ENCODE results near the gene NCKIPSD. TPM values are rescaled to one million over a fixed set of nuclear protein-coding genes. Genes with fewer than 3 reads are reported as not detected.
A peak's percentile ranks its signal among the peaks of the same experiment; 100 is the strongest.

The NCKIPSD gene
- total and polyA plus RNA-seq, 2 donors (not counting 3 experiments of a cell fraction or from before 2014, with no cell fraction given), result 12.8 to 19.1 TPM

DNA sequence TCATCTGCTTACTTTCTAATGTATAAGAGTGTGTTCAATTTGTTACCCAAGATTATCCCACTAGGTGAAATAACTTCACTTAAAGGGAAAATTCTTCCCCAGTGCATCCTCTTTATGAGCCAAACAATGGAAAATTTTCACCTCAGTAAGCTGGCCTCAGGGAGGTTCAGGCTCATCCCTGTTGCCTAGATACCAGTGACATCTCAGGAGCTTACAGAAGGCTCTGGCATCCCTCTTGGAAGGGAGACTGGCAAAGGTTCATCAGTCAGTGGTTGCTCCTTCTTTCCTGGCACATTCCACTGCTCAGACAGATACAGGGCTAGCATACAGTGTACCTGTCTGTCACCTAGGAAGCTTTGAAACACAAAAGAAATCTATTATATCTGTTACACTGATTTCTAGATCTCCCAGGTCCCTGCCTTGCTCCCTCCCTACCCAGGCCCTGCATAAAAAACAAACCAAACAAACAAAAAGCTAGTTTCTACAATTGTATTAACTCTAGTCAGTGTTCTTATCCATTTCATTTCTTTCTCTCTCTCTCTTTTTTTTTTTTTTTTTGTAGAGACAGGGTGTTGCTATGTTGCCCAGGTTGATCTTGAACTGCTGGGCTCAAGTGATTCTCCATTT, 29.6 kb upstream of the NCKIPSD start:
- FAIRE-seq (no peak), DNase-seq (ENCODE audit: low read depth, low spot score) (peak; percentile 16)
- dilution Hi-C loops (cut with MboI; ENCODE audit: extremely low pct_ligation_motif_present, low sequenced_read_pairs) (no loop called here), intact Hi-C loops (cut with micrococcal nuclease) (loop anchor here (5.0 kb wide), 1 partner anchor 202 kb away; the partner anchor contains the start of gene ARIH2)
- H3K36me3 ChIP-seq (ENCODE audit: control insufficient read depth in 2 of 2, extremely low read depth in 1 of 2, insufficient read depth in 2 of 2, low read length in 2 of 2), result peaks cover 0 to 10% of the 10 kb centered on the region in 2 experiments
- peak overlapping the region; percentile 96 for H3K4me2 ChIP-seq (ENCODE audit: insufficient read depth, low read length)
- peak overlapping the region; percentile 99 for H3K9ac ChIP-seq (replicated peaks; ENCODE audit: extremely low read depth, insufficient read depth, low read length)
- CTCF ChIA-PET, result interaction anchor here (1.4 to 3.5 kb wide), 3 partner anchors 8 to 29 kb away, joined by 4 to 23 read pairs (median 5); partner anchors contain the start of gene NCKIPSD
- no peak overlapping the region for H2AFZ ChIP-seq (ENCODE audit: low read depth, low read length)
- no peak overlapping the region for H3K27ac ChIP-seq (ENCODE audit: insufficient read depth, low read depth, low read length)
- peak overlapping the region in 1 of 3 experiments; percentile 99 for H3K4me3 ChIP-seq (replicated peaks in 1 of 3; ENCODE audit: insufficient read depth in 1 of 3, low read depth in 1 of 3, low read length in 3 of 3)
- H3K4me1 ChIP-seq (ENCODE audit: control insufficient read depth, extremely low read depth, insufficient read depth, low read length), result peaks cover 8% of the 10 kb centered on the region
- TF ChIP-seq POLR2AphosphoS5 (IDR thresholded peaks at IDR 0.05; ENCODE audit: insufficient read depth, low read depth, low read length) (no peak), CTCF (IDR thresholded peaks at IDR 0.05; ENCODE audit: extremely low read depth in 1 of 2, insufficient read depth in 1 of 2, low read depth in 1 of 2, low read length in 2 of 2) (no peak), GATA2 (IDR thresholded peaks at IDR 0.05; ENCODE audit: insufficient read depth, insufficient read length, low read depth, low read length) (no peak), FOS (IDR thresholded peaks at IDR 0.05; ENCODE audit: borderline replicate concordance, insufficient read depth, low read length) (no peak), EZH2 (IDR thresholded peaks at IDR 0.05; ENCODE audit: borderline replicate concordance, low read depth, low read length, severe bottlenecking) (no peak), MYC (IDR thresholded peaks at IDR 0.05; ENCODE audit: low read depth, low read length) (no peak), POLR2A (IDR thresholded peaks at IDR 0.05; ENCODE audit: low read depth, low read length) (no peak), JUN (IDR thresholded peaks at IDR 0.05; ENCODE audit: borderline replicate concordance, insufficient read depth, insufficient read length, low read depth) (no peak)
- TF ChIP-seq, protein P1, sequence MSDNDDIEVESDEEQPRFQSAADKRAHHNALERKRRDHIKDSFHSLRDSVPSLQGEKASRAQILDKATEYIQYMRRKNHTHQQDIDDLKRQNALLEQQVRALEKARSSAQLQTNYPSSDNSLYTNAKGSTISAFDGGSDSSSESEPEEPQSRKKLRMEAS (IDR thresholded peaks at IDR 0.05; ENCODE audit: insufficient read depth, insufficient read length), result no peak
- peaks cover 5 to 8% of the 10 kb centered on the region in 2 experiments for H3K27me3 ChIP-seq (ENCODE audit: control insufficient read depth in 2 of 2, insufficient read depth in 2 of 2, low read length in 2 of 2)
- peaks cover 64% of the 10 kb centered on the region for H3K79me2 ChIP-seq (ENCODE audit: control insufficient read depth, insufficient read depth, low read length)
- BruUV-seq (replicated peaks), result no TSS peak
- POLR2A ChIA-PET, result no interaction called here
- no peaks in the 10 kb centered on the region for H4K20me1 ChIP-seq (replicated peaks; ENCODE audit: control insufficient read depth, extremely low read depth, insufficient read depth, low read length)
- no peaks in the 10 kb centered on the region for H3K9me1 ChIP-seq (replicated peaks; ENCODE audit: control insufficient read depth, extremely low read depth, insufficient read depth, low read length)
- no peaks in the 10 kb centered on the region for H3K9me3 ChIP-seq (replicated peaks; ENCODE audit: control insufficient read depth, insufficient read depth, low read length)

Data from endothelial cell of umbilical vein (primary cell).